ENCODE measurements around the gene ACVR2A. TPM values are rescaled to one million over a fixed set of nuclear protein-coding genes. Genes with fewer than 3 reads are reported as not detected.

Gene ACVR2A
- total RNA-seq, 4 donors from 2014 or later: 23.0 to 48.1 (median 23.8) TPM

DNA sequence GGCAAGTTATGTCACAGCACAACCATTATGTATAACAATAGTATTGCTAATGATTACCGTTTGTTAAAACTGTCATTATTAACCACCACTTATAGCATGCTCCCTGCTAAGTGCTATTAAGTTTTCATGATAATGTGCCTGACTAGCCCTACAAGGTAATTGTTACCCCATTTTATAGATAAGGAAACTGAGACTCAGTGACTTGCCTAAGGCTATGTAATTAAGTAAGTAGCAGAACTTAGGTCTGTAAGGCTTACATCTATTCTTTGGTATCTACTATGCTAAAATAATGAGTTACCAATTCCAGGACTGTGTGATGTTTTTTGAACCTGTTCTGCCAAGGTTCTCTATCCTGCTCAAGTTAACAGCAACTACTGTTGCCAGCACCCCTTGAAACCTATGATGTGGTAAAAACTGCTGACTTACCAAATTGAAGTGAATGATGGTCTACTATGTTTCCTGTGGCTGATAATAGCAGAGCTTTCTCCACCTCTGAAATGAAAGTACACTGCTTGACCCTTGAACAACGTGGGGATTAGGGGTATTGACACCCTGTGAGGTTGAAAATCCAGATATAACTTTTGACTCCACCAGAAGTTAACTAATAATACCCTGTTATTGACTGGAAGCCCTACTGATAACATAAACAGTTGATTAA is 18.2 kb downstream of the ACVR2A start:
- WGBS, 2 donors (ENCODE audit: low coverage in 1 of 2): 49 to 53% methylated on average over 2 of the region's 2 CpGs

DNA sequence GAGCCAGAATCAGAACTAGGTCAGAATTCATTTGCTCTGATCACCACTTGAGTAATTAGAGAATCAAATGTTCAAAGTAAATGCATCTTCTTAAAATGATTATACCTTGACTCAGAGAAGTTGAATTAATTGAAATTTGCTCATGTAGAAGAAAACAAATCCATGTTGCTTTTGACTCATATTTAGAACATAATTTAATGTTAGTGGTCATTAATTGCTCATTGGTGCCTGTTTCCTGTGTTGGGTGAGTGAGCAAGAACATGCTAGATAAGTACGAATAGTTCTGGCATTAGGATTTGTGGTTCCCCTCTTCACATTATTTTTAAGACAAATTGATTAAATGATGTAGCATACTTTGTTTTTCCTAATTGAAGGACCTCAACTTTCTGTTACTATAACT is 19.0 kb downstream of the ACVR2A start:
- Histone ChIP-seq H3K36me3 (no peaks in the 10 kb centered on the region), H3K27me3 (no peaks in the 10 kb centered on the region), H3K9me3 (no peaks in the 10 kb centered on the region), H3K4me3 (no peak overlapping the region), H3K27ac (no peak overlapping the region), H3K4me1 (peaks cover 4 to 47% (median 6%) of the 10 kb centered on the region in 3 donors)
- TF ChIP-seq, protein P1, sequence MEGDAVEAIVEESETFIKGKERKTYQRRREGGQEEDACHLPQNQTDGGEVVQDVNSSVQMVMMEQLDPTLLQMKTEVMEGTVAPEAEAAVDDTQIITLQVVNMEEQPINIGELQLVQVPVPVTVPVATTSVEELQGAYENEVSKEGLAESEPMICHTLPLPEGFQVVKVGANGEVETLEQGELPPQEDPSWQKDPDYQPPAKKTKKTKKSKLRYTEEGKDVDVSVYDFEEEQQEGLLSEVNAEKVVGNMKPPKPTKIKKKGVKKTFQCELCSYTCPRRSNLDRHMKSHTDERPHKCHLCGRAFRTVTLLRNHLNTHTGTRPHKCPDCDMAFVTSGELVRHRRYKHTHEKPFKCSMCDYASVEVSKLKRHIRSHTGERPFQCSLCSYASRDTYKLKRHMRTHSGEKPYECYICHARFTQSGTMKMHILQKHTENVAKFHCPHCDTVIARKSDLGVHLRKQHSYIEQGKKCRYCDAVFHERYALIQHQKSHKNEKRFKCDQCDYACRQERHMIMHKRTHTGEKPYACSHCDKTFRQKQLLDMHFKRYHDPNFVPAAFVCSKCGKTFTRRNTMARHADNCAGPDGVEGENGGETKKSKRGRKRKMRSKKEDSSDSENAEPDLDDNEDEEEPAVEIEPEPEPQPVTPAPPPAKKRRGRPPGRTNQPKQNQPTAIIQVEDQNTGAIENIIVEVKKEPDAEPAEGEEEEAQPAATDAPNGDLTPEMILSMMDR (IDR thresholded peaks at IDR 0.05): no peak
- TF ChIP-seq EP300 (IDR thresholded peaks at IDR 0.05): no peak
- TF ChIP-seq POLR2A (IDR thresholded peaks at IDR 0.05): no peak
- no peak for TF ChIP-seq POLR2AphosphoS5 (IDR thresholded peaks at IDR 0.05)
- no peak for ATAC-seq
- 50 to 73% methylated on average over 1 of the region's 1 CpG for WGBS, 2 donors (ENCODE audit: low coverage in 1 of 2)

More for the DNA sequence above, 18.2 kb downstream of the ACVR2A start:
- H3K36me3 ChIP-seq: no peaks in the 10 kb centered on the region
- H3K27ac ChIP-seq: no peak overlapping the region
- H3K4me1 ChIP-seq: peaks cover 5 to 56% (median 6%) of the 10 kb centered on the region in 3 donors
- TF ChIP-seq POLR2AphosphoS5 (IDR thresholded peaks at IDR 0.05) (no peak), EP300 (IDR thresholded peaks at IDR 0.05) (no peak), POLR2A (IDR thresholded peaks at IDR 0.05) (no peak)
- TF ChIP-seq, protein P1 (IDR thresholded peaks at IDR 0.05): no peak
- no peaks in the 10 kb centered on the region for H3K27me3 ChIP-seq
- no peak overlapping the region for H3K4me3 ChIP-seq
- H3K9me3 ChIP-seq: no peaks in the 10 kb centered on the region
- ATAC-seq: no peak

DNA sequence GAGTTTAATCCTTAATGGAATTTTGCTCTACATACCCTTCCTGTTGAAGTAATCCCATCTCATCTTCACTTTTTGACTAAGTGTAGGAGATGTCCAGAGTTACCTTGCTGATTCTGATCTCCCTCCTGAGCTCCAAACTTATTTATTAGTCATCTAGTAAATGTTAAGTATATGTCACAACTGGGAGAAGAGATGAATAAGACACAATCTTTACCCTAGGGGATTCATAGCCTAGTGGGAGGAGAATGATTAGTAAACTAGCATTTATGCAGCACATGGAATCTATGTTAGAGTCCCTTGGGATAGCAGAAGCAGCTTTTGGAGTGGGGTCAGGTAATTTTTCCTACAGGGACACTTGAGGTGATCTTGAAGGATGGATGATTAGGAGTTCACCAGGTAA is 20.7 kb downstream of the ACVR2A start:
- no peak for TF ChIP-seq EP300 (IDR thresholded peaks at IDR 0.05)
- TF ChIP-seq, protein P1 (IDR thresholded peaks at IDR 0.05): no peak
- no peak for TF ChIP-seq POLR2A (IDR thresholded peaks at IDR 0.05)
- no peak for TF ChIP-seq POLR2AphosphoS5 (IDR thresholded peaks at IDR 0.05)
- H3K4me3 ChIP-seq: no peak overlapping the region
- no peak for ATAC-seq
- no peaks in the 10 kb centered on the region for H3K27me3 ChIP-seq
- no peaks in the 10 kb centered on the region for H3K9me3 ChIP-seq
- peaks cover 0 to 44% (median 0%) of the 10 kb centered on the region in 3 donors for H3K4me1 ChIP-seq
- H3K36me3 ChIP-seq: no peaks in the 10 kb centered on the region
- H3K27ac ChIP-seq: no peak overlapping the region

DNA sequence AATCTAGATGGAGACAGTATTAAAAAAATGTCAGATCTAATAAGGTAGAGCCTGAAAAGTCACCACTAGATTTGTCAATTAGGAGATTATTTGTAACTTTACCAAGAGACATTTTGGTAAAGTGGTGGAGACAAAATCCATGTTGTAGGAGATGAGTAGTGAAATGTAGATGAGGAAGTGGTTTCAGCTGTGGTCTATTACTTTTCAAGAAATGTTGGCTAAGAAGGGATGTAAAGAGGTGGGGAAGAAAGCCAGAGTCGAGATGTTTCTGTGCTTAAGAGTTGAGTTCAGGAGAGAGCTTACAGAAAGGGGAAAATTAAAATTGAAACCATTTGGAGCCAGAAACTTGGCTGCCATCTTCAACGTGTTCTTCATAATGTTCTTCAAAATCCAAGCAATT is 22.2 kb downstream of the ACVR2A start:
- peaks cover 0 to 37% (median 0%) of the 10 kb centered on the region in 3 donors for H3K4me1 ChIP-seq
- TF ChIP-seq EP300 (IDR thresholded peaks at IDR 0.05): no peak
- TF ChIP-seq POLR2A (IDR thresholded peaks at IDR 0.05): no peak
- TF ChIP-seq, protein P1 (IDR thresholded peaks at IDR 0.05): no peak
- no peak for TF ChIP-seq POLR2AphosphoS5 (IDR thresholded peaks at IDR 0.05)
- H3K27ac ChIP-seq: no peak overlapping the region
- H3K9me3 ChIP-seq: no peaks in the 10 kb centered on the region
- 67 to 88% methylated on average over 2 of the region's 2 CpGs for WGBS, 2 donors (ENCODE audit: low coverage in 1 of 2)
- no peak overlapping the region for H3K4me3 ChIP-seq
- H3K36me3 ChIP-seq: no peaks in the 10 kb centered on the region
- no peaks in the 10 kb centered on the region for H3K27me3 ChIP-seq
- ATAC-seq: no peak

DNA sequence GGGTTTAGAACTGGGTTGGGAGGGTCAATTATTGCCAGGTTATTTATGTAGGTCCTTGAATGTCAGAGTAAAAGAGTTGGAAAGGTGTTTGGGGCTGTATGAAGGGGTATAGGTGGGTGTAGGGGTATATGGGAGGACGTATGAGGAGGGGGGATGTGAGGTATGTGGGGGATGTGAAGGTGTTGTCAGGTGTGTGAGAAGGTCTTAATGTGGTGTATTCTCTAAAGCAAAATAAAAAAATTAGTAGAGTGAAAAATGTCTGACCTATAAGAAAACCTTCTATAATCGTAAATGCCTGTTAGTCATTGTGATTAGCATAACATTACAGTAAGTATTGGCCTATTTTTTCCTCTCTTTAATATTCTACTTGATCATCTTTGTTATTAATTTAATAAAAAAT is 25.1 kb downstream of the ACVR2A start:
- TF ChIP-seq, protein P1 (IDR thresholded peaks at IDR 0.05): no peak
- TF ChIP-seq EP300 (IDR thresholded peaks at IDR 0.05): no peak
- TF ChIP-seq POLR2AphosphoS5 (IDR thresholded peaks at IDR 0.05): no peak
- TF ChIP-seq POLR2A (IDR thresholded peaks at IDR 0.05): no peak
- no peak overlapping the region for H3K27ac ChIP-seq
- H3K9me3 ChIP-seq: no peaks in the 10 kb centered on the region
- no peaks in the 10 kb centered on the region for H3K36me3 ChIP-seq
- H3K4me3 ChIP-seq: no peak overlapping the region
- WGBS, 2 donors (ENCODE audit: low coverage in 1 of 2): 66 to 91% methylated on average over 2 of the region's 2 CpGs
- ATAC-seq: no peak
- H3K27me3 ChIP-seq: no peaks in the 10 kb centered on the region
- peaks cover 0 to 40% (median 0%) of the 10 kb centered on the region in 3 donors for H3K4me1 ChIP-seq
